Measurements from ENCODE around the gene CCND1.

The CCND1 gene

GRCh38 chr11:69640260-69640994 is 529 bp upstream of the CCND1 start:
- no peak for DNase-seq (ENCODE audit: low read depth in 2 of 2)

DNA sequence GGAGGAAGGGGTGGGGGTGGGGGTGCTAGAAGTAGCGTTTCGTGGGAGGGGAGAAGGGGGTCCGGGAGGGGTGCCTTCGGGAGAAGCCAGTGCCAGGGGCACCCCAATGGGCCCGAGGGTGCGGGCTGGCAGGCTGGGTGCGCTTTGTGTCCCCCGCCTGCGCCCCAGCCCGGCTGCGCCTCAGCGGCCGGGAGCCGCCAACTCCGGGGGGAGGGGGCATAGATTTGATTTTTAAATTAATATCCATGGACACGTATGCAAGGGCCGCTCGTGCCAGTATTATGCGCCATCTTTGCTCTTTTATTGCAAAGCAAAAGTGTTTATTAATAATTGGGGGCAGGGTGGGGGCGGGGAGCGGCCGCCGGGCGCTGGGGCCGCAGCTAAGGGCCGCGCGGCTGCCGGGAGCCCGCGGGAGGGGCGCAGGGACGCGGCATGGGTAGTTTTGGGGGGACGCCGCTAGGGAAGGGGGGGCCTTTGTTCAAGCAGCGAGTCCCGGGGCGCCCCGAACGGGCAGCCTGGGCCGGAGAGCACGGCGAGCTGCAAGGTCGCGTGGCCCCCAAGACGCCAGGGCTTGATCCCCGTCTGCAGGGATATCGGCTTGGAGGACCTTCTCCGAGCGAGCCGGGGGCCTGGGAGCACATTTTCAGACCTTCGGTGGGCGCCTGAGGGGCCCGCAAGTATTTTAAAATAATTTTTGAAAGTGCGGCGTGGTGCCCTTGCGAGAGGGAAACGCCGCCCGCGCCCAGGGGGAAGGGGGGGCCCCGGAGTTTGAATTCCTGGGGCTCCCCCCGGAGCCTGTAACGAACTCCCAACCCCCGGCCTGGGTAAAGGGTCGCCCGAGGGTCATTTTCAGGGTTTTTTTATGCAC is 959 bp downstream of the CCND1 start:
- no peak for DNase-seq (ENCODE audit: low read depth in 2 of 2)

DNA sequence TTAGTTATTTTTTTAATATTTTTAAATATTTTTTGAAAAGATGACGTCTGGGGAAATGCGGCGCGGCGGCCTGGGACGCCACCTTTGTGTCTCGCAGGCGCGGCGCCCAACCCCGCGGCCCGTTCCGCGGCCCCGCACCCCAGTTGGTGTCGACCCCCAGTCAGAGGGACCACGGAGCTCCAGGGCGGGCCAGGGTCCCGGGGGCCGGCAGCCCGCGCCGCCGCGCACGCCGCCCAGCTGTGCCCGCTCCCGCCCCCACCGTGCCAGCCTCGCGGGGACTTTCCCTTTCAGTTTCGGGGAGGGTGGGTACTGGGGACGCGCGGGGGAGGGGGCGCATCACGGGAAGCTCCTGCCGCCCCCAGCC is 1.6 kb downstream of the CCND1 start:
- DNase-seq (ENCODE audit: low read depth in 2 of 2), result no peak

DNA sequence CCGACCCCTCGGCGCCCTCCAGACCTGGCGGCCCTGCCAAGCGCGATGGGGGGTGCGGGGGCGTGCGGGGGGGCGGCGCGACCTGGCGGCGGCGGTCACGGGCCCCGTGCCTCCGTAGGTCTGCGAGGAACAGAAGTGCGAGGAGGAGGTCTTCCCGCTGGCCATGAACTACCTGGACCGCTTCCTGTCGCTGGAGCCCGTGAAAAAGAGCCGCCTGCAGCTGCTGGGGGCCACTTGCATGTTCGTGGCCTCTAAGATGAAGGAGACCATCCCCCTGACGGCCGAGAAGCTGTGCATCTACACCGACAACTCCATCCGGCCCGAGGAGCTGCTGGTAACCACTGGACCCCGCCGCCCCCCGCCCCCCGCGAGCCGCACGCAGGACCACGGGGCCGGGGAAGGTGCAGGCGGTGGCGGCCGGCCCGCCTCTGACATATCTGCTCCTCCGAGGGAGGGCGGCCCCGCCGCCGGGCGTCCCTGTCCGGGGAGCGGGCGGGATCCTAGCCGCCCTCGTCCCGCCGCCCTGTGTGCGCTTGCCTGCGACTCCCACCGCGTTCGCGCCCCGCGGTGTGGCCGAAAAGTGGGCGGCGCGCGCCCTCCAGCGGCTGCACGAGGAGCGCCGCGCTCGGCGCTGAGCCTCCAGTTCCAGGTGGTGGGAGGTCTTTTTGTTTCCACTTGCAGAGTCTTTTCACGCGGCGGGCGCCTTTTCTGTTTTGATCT is 2.1 kb downstream of the CCND1 start:
- DNase-seq (ENCODE audit: low read depth in 2 of 2), result peak; percentile 47 to 50

DNA sequence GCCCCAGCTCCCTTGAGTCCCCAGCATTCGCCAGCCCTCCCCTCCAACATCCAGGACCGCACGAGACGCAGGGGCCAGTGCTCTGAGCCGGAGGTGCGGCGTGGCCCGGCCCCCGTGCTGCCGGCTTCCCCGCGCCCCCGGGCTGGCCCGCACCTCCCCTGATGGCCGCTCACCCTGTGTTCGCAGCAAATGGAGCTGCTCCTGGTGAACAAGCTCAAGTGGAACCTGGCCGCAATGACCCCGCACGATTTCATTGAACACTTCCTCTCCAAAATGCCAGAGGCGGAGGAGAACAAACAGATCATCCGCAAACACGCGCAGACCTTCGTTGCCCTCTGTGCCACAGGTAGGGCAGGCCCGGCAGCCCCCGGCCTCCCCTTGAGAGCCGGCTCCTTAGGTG is 2.7 kb downstream of the CCND1 start:
- no peak for DNase-seq (ENCODE audit: low read depth in 2 of 2)

DNA sequence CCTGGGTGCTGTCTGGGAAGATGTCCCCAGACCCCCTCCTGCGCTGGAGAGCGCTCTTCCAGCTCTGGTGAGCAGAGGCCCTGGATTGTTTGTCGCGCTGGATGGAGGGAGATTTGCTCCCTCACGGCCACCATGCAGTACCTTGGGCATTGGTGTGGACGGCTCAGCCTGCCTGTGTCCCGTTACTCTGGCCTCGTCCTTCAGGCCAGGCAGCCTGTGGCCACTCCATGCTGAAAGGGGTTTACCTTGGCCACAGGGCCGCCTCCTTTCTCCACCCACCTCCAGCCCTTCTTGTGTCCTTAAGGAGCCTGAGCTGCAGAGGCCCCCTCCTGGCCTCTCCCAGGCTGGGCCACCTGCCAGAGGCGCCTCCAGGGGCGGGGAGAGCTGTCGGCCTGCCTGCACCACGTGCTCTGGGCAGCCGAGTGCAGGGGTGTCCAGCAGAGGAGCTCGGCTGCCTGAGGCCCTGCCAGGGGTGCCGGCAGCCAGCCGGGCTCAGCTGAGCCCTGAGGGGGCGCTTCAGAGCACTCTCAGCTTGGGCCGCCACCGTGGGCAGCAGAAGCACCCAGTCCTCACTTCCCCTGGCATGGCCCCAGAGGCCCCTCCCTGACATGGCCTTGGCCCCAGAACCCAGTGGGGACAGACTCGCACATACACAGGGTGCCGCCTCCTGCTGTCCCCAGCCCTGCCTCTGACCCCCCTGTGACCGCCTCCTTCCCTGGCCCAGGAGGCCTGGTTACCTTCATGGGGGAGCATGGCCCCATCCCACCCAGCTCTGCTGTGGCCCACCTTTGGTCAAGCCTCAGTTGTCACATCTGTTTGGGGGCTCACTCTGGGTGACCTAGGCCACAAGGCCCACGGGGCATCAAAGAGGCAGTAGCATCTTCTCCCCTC is 3.4 kb downstream of the CCND1 start:
- peak; percentile 52 to 60 for DNase-seq (ENCODE audit: low read depth in 2 of 2)

DNA sequence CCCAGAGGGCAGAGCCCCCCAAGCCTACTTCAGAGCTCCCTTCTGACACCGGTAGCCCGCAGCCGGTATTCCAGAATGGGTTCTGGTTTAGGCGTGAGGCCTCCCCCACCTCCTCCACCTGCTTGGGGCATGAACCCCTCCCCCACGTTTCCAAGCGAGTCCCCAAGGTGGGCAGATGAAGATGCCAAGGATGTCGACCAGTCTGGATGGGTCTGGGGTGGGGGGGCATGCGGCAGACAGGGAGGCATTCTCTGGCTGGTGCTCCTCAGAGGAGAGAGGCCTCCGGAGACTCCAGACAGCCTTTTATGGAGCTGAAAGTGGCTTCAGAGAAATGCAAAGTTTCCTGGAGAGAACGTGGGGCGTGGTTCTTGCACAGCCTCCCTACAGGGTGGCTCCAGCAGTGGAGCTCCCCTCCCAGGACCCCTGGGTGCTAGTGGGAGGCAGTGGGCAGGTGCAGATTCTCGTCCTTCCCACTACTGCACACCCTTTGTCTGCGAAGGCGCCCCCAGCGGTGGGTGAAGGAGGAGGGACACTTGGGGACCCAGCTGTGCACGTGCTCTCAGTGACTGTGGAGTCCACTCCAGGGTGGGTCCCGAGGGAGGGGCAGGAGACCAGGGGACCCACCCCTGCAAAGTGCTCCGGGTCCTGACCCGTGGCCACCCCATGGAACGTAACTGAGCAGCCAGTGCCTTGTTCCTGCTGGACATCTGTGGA is 4.2 kb downstream of the CCND1 start:
- DNase-seq (ENCODE audit: low read depth in 2 of 2), result no peak

- no peak for DNase-seq (ENCODE audit: low read depth in 2 of 2)
Observed at GRCh38 chr11:69645801-69646492, 5.0 kb downstream of the CCND1 start.

DNA sequence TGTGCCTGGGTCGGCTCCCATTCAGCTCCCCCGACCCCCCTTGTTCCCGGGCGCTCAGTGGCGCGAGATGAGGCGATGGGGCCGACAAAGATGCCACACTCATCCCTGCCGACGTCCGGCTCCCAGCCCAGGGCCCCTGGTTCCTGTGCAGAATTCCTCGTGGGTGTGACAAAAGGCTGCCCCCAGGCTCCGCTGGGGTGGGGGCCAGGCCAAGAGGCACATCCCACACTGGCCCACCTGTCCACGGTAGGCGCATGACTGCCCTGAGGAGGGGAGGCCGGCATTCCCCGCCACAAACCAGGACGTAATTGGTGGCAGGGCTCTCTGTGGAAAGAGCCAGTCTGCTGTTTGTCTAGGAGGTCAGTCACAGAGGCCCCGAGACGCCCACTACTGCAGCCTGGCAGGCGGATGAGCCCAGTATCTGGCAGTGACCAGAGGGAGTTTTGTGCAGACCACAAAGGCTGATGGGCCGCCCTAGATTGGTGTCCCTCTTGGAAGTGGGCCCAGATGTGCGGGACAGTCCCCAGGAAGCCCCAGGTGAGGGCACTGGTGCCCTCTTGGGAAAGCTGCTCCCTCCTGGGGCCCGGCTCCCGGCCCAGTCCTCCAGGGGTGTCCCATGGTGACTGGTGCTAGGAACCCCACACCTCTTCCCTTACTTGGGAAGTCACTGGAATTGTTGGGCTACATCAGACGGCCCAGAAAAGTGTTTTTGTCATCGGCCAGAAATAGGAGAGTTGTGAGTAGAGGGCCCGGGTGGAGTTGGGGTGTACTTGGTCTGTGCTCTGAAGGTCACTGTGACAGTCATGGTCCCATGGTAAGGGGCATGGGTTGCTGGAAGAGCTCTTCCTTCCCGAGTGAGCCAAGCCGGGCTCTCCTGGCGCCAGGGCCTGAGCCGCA is 5.8 kb downstream of the CCND1 start:
- no peak for DNase-seq (ENCODE audit: low read depth in 2 of 2)

DNA sequence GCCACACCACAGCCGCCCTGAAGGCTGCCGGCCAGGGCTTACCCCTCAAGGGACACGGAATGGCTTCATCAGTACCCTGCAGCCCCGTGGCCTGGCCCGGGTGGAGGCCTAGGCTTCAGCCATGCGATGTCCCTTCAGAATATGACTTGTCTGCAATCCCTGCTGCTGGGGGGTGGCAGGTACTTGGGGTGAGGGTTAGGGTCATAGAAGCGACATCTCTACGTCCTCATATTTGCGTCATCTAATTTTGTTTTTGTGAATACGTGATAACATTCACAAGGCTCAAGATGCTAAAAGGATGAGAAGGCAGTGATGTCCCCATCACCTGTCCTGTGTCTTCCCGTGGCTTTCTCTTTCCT is 6.4 kb downstream of the CCND1 start:
- DNase-seq (ENCODE audit: low read depth in 2 of 2), result no peak

DNA sequence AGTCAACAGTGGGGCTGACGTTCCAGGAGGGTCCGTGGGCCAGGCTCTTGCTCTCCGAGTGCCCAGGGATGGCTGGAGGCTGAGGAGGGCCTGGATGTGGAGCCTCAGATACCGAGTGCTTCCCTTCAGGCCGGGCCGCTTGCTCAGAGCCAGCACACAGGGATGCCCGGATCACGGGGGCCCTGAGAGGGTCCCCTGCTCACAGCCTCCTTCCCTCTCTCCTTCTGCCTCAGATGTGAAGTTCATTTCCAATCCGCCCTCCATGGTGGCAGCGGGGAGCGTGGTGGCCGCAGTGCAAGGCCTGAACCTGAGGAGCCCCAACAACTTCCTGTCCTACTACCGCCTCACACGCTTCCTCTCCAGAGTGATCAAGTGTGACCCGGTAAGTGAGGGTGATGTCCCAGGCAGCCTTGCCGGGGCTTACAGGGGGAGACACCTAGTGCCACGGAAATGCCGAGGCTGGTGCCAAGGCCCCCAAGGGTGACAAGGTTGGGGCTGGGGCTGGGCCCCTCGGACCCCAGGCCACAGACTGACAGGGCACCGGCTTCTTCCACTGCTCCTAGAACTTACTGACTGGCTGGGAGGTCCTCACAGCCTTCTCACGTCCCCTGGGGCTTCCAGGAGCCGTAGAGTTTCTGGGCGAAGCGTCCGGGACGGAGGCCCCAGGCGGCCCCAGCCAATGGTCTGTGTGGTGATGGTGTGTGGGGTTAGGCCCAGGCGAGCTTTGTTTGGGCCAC is 7.0 kb downstream of the CCND1 start:
- DNase-seq (ENCODE audit: low read depth in 2 of 2), result no peak

GRCh38 chr11:69648679-69649575 is 8.0 kb downstream of the CCND1 start:
- no peak for DNase-seq (ENCODE audit: low read depth in 2 of 2)

DNA sequence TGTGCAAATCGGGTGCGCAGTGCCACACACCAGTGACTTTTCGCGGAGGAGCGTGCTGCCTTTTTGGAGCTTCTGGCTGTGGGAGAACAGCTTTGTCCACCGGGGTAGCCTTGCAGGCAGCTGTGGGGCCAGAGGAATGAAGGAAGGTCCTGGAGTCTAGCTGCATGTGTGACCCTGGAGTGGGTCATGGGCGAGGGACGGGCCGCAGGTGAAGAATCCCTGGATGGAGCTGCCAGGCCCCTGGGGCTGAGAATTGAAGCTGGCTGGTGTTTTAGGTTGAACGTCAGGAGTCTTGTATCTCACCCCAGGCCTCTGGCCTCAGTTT is 8.6 kb downstream of the CCND1 start:
- DNase-seq (ENCODE audit: low read depth in 2 of 2), result no peak

GRCh38 chr11:69650081-69650831 is 9.3 kb downstream of the CCND1 start:
- DNase-seq (ENCODE audit: low read depth in 2 of 2), result no peak

DNA sequence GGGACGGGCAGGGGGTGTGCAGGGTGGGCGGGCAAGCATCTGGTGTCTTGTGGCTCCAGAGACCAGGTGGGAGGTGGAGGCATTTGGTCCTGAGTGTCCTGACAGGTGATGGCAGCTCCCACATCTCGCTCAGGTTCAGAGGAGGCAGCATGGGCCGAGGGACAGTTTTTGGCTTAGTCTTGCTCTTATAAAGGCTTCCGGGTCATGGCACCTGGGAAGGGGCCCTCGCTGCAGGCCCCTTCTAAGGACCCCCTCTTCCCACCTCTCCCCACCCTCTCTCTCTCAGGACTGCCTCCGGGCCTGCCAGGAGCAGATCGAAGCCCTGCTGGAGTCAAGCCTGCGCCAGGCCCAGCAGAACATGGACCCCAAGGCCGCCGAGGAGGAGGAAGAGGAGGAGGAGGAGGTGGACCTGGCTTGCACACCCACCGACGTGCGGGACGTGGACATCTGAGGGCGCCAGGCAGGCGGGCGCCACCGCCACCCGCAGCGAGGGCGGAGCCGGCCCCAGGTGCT is 9.9 kb downstream of the CCND1 start:
- no peak for DNase-seq (ENCODE audit: low read depth in 2 of 2)

- no peak for DNase-seq (ENCODE audit: low read depth in 2 of 2)
Observed at GRCh38 chr11:69651834-69652620, 11.1 kb downstream of the CCND1 start.
